OCI-LY3 (cell line): ENCODE data around the gene ALG2.

ENCODE experiments used
- H2AFZ ChIP-seq: fragments of 200-600, 300-600 bp; shearing (Covaris generic); 2 replicates; pipeline ENCODE4 v1.6.0; 2014; ENCODE audit warnings: antibody characterized with exemption, low read depth, low read length
- H3K27ac ChIP-seq: fragments of 200-600, 300-600 bp; sonication (generic); 2 replicates; pipeline ENCODE4 v1.5.1; 2014; ENCODE audit warnings: mild to moderate bottlenecking, low read length, moderate library complexity, mixed read lengths
- H3K27me3 ChIP-seq: fragments of 200-600, 300-600 bp; sonication (generic); 2 replicates; pipeline ENCODE4 v1.6.1; 2014; ENCODE audit warnings: low read depth, low read length, mixed read lengths
- H3K36me3 ChIP-seq: fragments of 200-600, 300-600 bp; sonication (generic); replicated peaks from 2 replicates; pipeline ENCODE3; 2014; ENCODE audit warnings: low read depth, low read length, mixed read lengths
- H3K4me1 ChIP-seq: fragments of 300-600, 200-600 bp; sonication (generic); 2 replicates; pipeline ENCODE4 v1.6.1; 2014; ENCODE audit warnings: low read length, mixed read lengths
- H3K4me2 ChIP-seq: fragments of 200-600, 300-600 bp; sonication (generic); 2 replicates; pipeline ENCODE4 v1.6.1; 2014; ENCODE audit warnings: low read length, mixed read lengths
- H3K4me3 ChIP-seq: fragments of 300-600, 200-600 bp; sonication (generic); 2 replicates; pipeline ENCODE4 v1.5.1; 2014; ENCODE audit warnings: antibody characterized with exemption, mild to moderate bottlenecking, low read length, moderate library complexity
- H3K79me2 ChIP-seq: fragments of 300-600, 200-600 bp; shearing (Covaris generic); 2 replicates; pipeline ENCODE4 v1.6.1; 2014; ENCODE audit warnings: mild to moderate bottlenecking, low read length, mixed read lengths
- H3K9ac ChIP-seq: fragments of 300-600, 200-600 bp; shearing (Covaris generic); 2 replicates; pipeline ENCODE4 v1.6.0; 2014; ENCODE audit warnings: mild to moderate bottlenecking, low read length, moderate library complexity
- H3K9me3 ChIP-seq: fragments of 200-600, 300-600 bp; shearing (Covaris generic); 2 replicates; pipeline ENCODE4 v1.6.1; 2014; ENCODE audit warnings: low read length, mixed read lengths; ENCODE audit not compliant: insufficient read depth
- H4K20me1 ChIP-seq: fragments of 200-600, 300-600 bp; sonication (generic); 2 replicates; pipeline ENCODE4 v1.6.1; 2016; ENCODE audit warnings: low read length, mixed read lengths; ENCODE audit not compliant: insufficient read depth
- CTCF ChIP-seq: fragments of 200-600, 300-600 bp; sonication (generic); IDR thresholded peaks from 2 replicates; pipeline ENCODE4 v1.5.1; 2014; ENCODE audit warnings: antibody characterized with exemption, low read length, low read depth
- EZH2phosphoT487 ChIP-seq: fragments of 200-600 bp; shearing (Covaris generic); IDR thresholded peaks from 2 replicates; pipeline ENCODE4 v1.6.1; 2018; ENCODE audit warnings: antibody characterized with exemption, mixed run types, low read depth

Gene ALG2

GRCh38 chr9:99181621-99182020 is 40.1 kb downstream of the ALG2 start:
- Histone ChIP-seq H3K36me3 (peaks cover 17% of the 10 kb centered on the region), H3K27ac (peak overlapping the region; percentile 99), H3K9me3 (no peaks in the 10 kb centered on the region), H3K4me2 (peak overlapping the region; percentile 63), H3K4me1 (peaks cover 99% of the 10 kb centered on the region), H3K27me3 (no peaks in the 10 kb centered on the region), H3K9ac (peak overlapping the region; percentile 72), H3K4me3 (peak overlapping the region; percentile 31), H3K79me2 (peaks cover 41% of the 10 kb centered on the region), H4K20me1 (no peaks in the 10 kb centered on the region), H2AFZ (no peak overlapping the region)
- no peak for TF ChIP-seq EZH2phosphoT487
- TF ChIP-seq CTCF: no peak

- Histone ChIP-seq H4K20me1 (no peaks in the 10 kb centered on the region), H3K4me3 (peak overlapping the region; percentile 28; the same call in 1 of the 2 replicates), H3K9me3 (no peaks in the 10 kb centered on the region), H3K27ac (peak overlapping the region; percentile 99), H3K36me3 (peaks cover 17% of the 10 kb centered on the region), H2AFZ (no peak overlapping the region), H3K4me2 (peak overlapping the region; percentile 63), H3K27me3 (no peaks in the 10 kb centered on the region), H3K79me2 (peaks cover 45% of the 10 kb centered on the region), H3K9ac (peak overlapping the region; percentile 72), H3K4me1 (peaks cover 99% of the 10 kb centered on the region)
- TF ChIP-seq EZH2phosphoT487: no peak
- TF ChIP-seq CTCF: no peak
Measured at GRCh38 chr9:99181206-99181605, 40.5 kb downstream of the ALG2 start.

GRCh38 chr9:99180662-99181061 is 41.1 kb downstream of the ALG2 start:
- Histone ChIP-seq H3K27me3 (no peaks in the 10 kb centered on the region), H3K9ac (peak overlapping the region; percentile 72), H4K20me1 (no peaks in the 10 kb centered on the region), H3K79me2 (peaks cover 47% of the 10 kb centered on the region), H3K27ac (peak overlapping the region; percentile 99), H3K36me3 (peaks cover 17% of the 10 kb centered on the region), H3K4me3 (peak overlapping the region; percentile 28), H3K4me2 (peak overlapping the region; percentile 63), H2AFZ (no peak overlapping the region), H3K4me1 (peaks cover 99% of the 10 kb centered on the region), H3K9me3 (no peaks in the 10 kb centered on the region)
- TF ChIP-seq EZH2phosphoT487 (no peak), CTCF (no peak)

- Histone ChIP-seq H3K4me1 (peaks cover 99% of the 10 kb centered on the region), H3K79me2 (peaks cover 51% of the 10 kb centered on the region), H3K4me3 (no peak overlapping the region), H2AFZ (no peak overlapping the region), H3K9ac (peak overlapping the region; percentile 72), H3K4me2 (peak overlapping the region; percentile 63), H3K27ac (peak overlapping the region; percentile 99), H3K27me3 (no peaks in the 10 kb centered on the region), H4K20me1 (no peaks in the 10 kb centered on the region), H3K36me3 (peaks cover 17% of the 10 kb centered on the region), H3K9me3 (no peaks in the 10 kb centered on the region)
- no peak for TF ChIP-seq EZH2phosphoT487
- no peak for TF ChIP-seq CTCF
Measured at GRCh38 chr9:99180199-99180598, 41.5 kb downstream of the ALG2 start.
